K562 treated with DMSO at 1 percent for 12 hours (cell line): ENCODE data around the gene CLPSL2. TPM values are rescaled to one million over a fixed set of nuclear protein-coding genes. Genes with fewer than 3 reads are reported as not detected.

Experiments used
- total RNA-seq: library from RNA; unstranded; fragments of 300-600 nt; gene quantifications from 2 replicates; pipeline ENCODE4 v1.2.3, GENCODE V29; 2022; ENCODE audit not compliant: insufficient read depth

The CLPSL2 gene
- total RNA-seq: not detected in 2 replicates

GRCh38 chr6:35776364-35777215 lies at the start of gene CLPSL2:
Gene CLPSL2, plus strand, starts transcription at chr6:35776598. Its CDS starts 21 bp downstream, at chr6:35776619.

GRCh38 chr6:35736982-35737412 lies 39.4 kb upstream of the CLPSL2 start, which contains the start of gene ARMC12:
Gene ARMC12, plus strand, starts transcription at chr6:35737032. Its CDS starts 77 bp downstream, at chr6:35737109.

GRCh38 chr6:35780719-35781118 lies 4.3 kb downstream of the CLPSL2 start, which contains the start of gene CLPSL1:
Gene CLPSL1, plus strand, starts transcription at chr6:35781019. Its CDS starts 92 bp downstream, at chr6:35781111.

GRCh38 chr6:35804996-35805736 lies 28.8 kb downstream of the CLPSL2 start, which contains the start of gene LHFPL5:
Gene LHFPL5, plus strand, starts transcription at chr6:35805352. Its CDS starts 319 bp downstream, at chr6:35805671.

Other genes starting within 250 kb of the CLPSL2 start
- gene FKBP5, start 87.7 kb upstream of the CLPSL2 start, total RNA-seq: 13.1 and 48.5 TPM in 2 replicates
- gene ARMC12, start 39.6 kb upstream of the CLPSL2 start, total RNA-seq: not detected in 2 replicates
- gene CLPSL1, start 4.4 kb downstream of the CLPSL2 start, total RNA-seq: not detected in 2 replicates
- not detected in 2 replicates for gene CLPS, start 20.7 kb downstream of the CLPSL2 start, total RNA-seq
- gene LHFPL5, start 28.8 kb downstream of the CLPSL2 start, total RNA-seq: not detected in 2 replicates
- gene SRPK1, start 144.5 kb downstream of the CLPSL2 start, total RNA-seq: 16.0 and 53.7 TPM in 2 replicates
- not detected in 2 replicates for gene SLC26A8, start 248.0 kb downstream of the CLPSL2 start, total RNA-seq